Measurements from ENCODE around the gene OTX1.

- TF ChIP-seq POLR2A (IDR thresholded peaks at IDR 0.05) (no peak), CTCF (IDR thresholded peaks at IDR 0.05) (no peak)
These were observed 3.0 kb upstream of the OTX1 start for GRCh38 chr2:63047321-63048279.
